HG02759 (cell line): ENCODE measurements around the gene SYT17.
A peak's percentile ranks its signal among the peaks of the same experiment; 100 is the strongest.

Experiments used
- ATAC-seq: cut with Tn5 transposase; IDR thresholded peaks from one replicate; pipeline ENCODE4 v1.9.1; 2021; ENCODE audit warnings: mild to moderate bottlenecking, moderate library complexity; ENCODE audit not compliant: unreplicated experiment

SYT17 gene

DNA sequence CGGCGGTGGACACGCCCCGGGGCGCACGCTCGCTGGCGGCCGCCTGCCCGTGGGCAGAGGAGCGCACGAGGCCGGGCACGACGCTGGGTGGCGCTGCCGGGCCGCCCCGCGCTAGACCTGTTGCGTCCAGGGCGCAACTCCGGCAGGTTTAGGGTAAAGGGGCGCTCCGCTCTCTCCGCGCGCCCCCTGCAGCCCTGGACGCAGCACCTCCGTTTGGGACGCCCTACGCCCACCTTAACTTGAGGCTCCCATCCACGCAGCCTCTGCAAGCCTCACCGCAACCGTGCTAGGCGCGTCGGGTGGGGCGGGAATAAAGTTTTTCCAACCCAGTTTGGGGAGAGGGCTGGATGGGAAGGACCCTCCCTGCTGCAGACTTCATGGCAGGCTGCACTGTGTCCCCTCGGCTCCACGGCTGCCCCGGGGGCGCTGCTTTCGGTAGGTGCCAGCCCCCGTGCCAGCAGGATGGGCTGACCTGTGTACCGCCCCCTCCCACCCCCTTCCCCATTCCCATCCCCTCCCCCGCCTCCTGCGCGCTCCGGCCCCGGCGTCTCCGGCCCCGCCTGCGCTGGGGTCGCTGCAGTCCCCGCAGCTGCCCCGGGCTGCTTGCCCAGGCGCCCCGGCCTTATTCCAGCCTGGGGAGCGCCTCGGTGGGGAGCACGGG lies at the start of gene SYT17:
Gene SYT17, plus strand, starts transcription at position 531 of the 661 bp plus-strand sequence. CDS start 407 bp downstream, outside the sequence.
- peak; percentile 70 for ATAC-seq

DNA sequence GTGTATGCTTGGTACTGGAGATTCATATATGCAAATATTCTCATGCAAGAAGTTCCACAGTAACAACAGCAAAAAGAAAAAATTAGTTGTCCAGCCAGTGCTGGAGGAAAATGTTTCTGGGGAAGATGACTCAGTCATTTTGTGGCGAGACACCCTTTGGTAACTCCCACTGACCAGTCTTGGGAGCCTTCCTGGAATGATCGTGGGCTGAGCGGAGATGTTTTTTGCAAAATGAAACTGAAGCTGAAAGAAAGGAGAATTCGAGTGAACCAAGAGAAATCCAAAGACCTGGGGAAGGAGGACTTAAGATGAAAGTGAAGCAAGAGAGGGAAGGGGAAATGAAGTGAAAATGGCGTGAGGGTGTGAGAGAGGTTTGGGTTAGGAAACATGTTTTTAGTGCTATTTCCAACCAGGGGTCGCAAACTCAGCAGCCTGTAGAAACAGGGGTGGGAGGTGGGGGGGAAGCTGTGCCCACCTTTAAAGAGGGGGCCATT lies 49.1 kb upstream of the SYT17 start:
- ATAC-seq, result no peak

- ATAC-seq, result no peak
Measured at GRCh38 chr16:19119564-19119963, 48.5 kb upstream of the SYT17 start.

DNA sequence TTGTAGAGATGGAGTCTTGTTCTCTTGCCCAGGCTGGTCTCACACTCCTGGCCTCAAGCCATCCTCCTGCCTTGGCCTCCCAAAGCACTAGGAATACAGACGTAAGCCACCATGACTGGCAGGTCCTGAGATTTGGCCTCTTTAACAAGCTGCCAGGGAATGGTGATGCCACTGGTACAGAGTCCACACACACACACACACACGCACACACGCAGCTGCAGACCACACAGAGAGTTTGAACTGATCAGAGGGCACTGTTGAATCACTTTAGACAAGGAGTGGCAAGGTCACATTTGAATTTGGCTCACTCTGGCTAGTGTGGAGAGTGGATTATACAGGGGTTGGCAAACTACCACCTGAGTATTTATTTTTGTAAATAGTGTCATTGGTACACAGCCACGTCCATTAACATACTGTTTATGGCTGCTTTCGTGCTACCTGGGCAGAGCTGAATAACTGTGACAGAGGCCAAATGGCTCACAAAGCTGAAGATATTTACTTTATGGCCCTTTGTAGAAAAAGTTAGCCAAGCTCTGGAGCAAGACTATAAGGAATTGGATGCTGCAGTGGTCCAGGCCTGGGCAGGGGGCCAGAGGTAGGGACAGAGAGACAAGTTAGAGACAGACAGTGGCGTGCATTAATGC lies 44.4 kb upstream of the SYT17 start:
- no peak for ATAC-seq

DNA sequence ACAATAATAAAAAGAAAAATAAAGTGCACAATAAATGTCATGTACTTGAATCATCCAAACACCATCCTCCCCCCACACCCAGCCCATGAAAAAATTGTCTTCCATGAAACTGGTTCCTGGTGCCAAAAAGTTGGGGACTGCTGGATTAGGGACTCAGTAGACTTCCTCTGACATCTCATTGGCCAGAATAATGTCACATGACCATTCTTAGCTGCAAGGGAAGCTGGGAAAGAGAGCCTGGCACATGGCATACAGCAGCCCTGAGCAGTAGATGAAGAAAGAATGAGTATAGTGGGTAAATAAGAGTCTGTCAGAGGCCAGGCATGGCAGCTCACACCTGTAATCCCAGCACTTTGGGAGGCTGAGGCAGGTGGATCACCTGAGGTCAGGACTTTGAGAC lies 41.7 kb upstream of the SYT17 start:
- ATAC-seq, result no peak

DNA sequence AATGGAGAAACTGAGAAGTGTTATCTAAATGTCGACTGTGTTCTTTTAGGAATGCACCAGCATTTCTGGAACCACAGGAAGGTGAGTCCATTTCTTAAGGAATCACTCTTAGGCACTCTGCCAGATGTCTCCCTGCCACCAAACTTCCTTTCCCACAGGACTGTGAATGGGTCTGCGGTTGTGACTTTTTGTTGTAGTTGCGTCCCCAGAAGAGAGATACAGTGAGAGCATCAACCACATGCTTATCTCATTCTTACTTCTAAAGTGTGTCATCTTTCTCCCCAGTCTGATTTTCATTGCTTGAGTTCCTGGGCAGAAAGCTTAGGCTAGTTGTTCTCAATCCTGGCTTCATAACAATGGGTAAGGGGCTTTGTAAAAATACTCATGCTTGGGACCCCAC lies 40.8 kb upstream of the SYT17 start:
- ATAC-seq, result peak; percentile 9

- ATAC-seq, result peak; percentile 59
Measured at GRCh38 chr16:19127674-19128131, 40.3 kb upstream of the SYT17 start.

GRCh38 chr16:19128454-19129200 lies 39.4 kb upstream of the SYT17 start:
- ATAC-seq, result no peak

DNA sequence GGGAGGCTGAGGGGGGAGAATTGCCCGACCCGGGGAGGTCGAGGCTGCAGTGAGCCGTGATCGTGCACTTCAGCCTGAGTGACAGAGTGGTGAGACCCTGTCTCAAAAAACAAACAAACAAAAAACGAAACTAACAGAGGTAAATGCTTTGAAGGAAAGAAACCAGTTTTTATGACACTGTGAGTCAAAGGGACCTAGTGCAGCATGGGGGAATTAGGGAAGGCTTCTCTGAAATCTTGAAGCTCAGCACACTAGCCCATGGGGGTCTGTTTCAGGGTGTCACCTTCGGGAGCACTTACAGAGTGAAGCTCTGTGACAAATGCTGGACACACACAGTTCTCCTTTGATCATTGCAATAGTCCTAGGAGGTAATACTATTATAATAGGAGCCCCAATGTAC lies 37.7 kb upstream of the SYT17 start:
- no peak for ATAC-seq

- no peak for ATAC-seq
Measured at GRCh38 chr16:19130852-19131824, 36.9 kb upstream of the SYT17 start.

DNA sequence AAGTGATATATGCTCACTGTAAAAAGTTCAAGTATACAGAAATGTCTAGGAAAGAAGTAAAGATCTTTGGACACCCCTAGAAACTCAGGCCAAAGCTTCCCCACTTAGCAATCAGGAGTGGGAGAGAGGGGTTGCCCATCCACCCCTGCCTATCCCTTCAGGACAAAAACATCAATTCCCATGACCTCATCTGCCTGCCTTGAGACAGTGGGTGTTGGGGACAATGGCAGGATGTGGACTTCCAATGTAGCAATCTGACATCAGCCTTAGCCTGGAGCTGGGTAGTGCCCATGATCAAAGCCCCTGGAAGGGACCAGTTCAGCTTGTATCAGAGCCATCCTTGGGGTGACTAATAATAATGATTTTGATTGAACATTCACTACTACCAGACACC lies 36.2 kb upstream of the SYT17 start:
- ATAC-seq, result no peak

- ATAC-seq, result no peak
Measured at GRCh38 chr16:19132255-19132654, 35.8 kb upstream of the SYT17 start.

- ATAC-seq, result no peak
Measured at GRCh38 chr16:19132898-19133297, 35.1 kb upstream of the SYT17 start.

GRCh38 chr16:19133600-19133999 lies 34.4 kb upstream of the SYT17 start:
- no peak for ATAC-seq

GRCh38 chr16:19135201-19135842 lies 32.7 kb upstream of the SYT17 start:
- no peak for ATAC-seq

DNA sequence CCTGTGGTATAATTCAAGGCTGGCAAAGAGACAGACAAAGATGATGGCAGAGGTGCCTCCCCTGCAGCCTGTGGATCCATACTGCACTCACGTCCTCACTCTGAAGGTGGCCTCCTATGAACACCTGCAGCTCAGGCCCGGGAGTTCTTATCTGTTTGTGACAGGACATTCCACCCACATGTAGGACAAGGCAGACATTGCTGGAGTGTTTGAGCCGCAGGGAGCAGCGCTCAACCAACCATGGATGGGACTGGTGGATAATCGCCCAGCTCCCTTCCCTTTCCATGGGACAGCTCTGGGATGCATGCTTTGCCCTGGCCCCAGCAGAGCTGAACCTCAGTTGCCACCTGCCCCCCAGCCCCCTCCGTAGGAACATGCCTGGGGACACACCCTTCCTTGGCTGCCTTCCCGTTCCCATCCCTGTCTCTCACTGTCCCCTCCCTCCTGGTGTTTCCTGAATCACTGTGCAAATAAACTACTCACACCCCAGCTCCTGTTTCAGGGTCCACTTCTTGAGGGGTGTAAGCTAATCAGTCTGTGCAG lies 32.1 kb upstream of the SYT17 start:
- ATAC-seq, result no peak

GRCh38 chr16:19136549-19137196 lies 31.4 kb upstream of the SYT17 start:
- ATAC-seq, result no peak

GRCh38 chr16:19137201-19138128 lies 30.6 kb upstream of the SYT17 start:
- no peak for ATAC-seq
